Progenitor cell of endocrine pancreas (in vitro differentiated cells): Measurements from ENCODE around the gene CTBP2. TPM values are rescaled to one million over a fixed set of nuclear protein-coding genes. Genes with fewer than 3 reads are reported as not detected.

Experiments
- DNase-seq: peaks from one replicate; pipeline ENCODE4 v3.0.0; 2021; ENCODE audit warnings: low spot score; ENCODE audit not compliant: unreplicated experiment
- H3K27ac Mint-ChIP-seq: 2 replicates; pipeline ENCODE4 v1.8.0; 2021; ENCODE audit warnings: mild to moderate bottlenecking, moderate library complexity, mixed read lengths
- H3K27me3 Mint-ChIP-seq: 2 replicates; pipeline ENCODE4 v1.8.0; 2021; ENCODE audit warnings: mixed read lengths
- H3K36me3 Mint-ChIP-seq: 2 replicates; pipeline ENCODE4 v1.8.0; 2022; ENCODE audit warnings: mixed read lengths; ENCODE audit not compliant: insufficient read depth
- H3K4me1 Mint-ChIP-seq: 2 replicates; pipeline ENCODE4 v1.8.0; 2021; ENCODE audit warnings: low read depth, mixed read lengths
- H3K4me3 Mint-ChIP-seq: 2 replicates; pipeline ENCODE4 v1.8.0; 2021; ENCODE audit warnings: low read depth, mild to moderate bottlenecking, moderate library complexity, mixed read lengths
- H3K9me3 Mint-ChIP-seq: 2 replicates; pipeline ENCODE4 v1.8.0; 2021; ENCODE audit warnings: low read depth, mixed read lengths
- CTCF ChIP-seq: fragments of 200-600 bp; sonication (generic); IDR thresholded peaks from one replicate; pipeline ENCODE4 v1.5.0; 2021; ENCODE audit warnings: antibody characterized with exemption, mild to moderate bottlenecking; ENCODE audit not compliant: unreplicated experiment
- total RNA-seq: library from RNA; stranded (reverse); gene quantifications from 2 replicates; pipeline ENCODE4 v1.2.1, GENCODE V29; 2021

Gene CTBP2
- total RNA-seq, 1 donor from 2014 or later = 182 TPM

GRCh38 chr10:125114761-125115391 lies 45.5 kb downstream of the CTBP2 start:
- DNase-seq = no peak
- H3K27me3 Mint-ChIP-seq = no peaks in the 10 kb centered on the region
- peaks cover 26% of the 10 kb centered on the region for H3K4me1 Mint-ChIP-seq
- H3K9me3 Mint-ChIP-seq = no peaks in the 10 kb centered on the region
- no peak for TF ChIP-seq CTCF
- peaks cover 14% of the 10 kb centered on the region for H3K36me3 Mint-ChIP-seq
- peak overlapping the region; percentile 56 for H3K27ac Mint-ChIP-seq
- H3K4me3 Mint-ChIP-seq = no peak overlapping the region

GRCh38 chr10:125113691-125114371 lies 46.5 kb downstream of the CTBP2 start:
- H3K36me3 Mint-ChIP-seq = peaks cover 20% of the 10 kb centered on the region
- no peak overlapping the region for H3K4me3 Mint-ChIP-seq
- H3K27ac Mint-ChIP-seq = peak overlapping the region; percentile 3
- no peaks in the 10 kb centered on the region for H3K27me3 Mint-ChIP-seq
- no peak for TF ChIP-seq CTCF
- no peak for DNase-seq
- peaks cover 22% of the 10 kb centered on the region for H3K4me1 Mint-ChIP-seq
- no peaks in the 10 kb centered on the region for H3K9me3 Mint-ChIP-seq

GRCh38 chr10:125112697-125113494 lies 47.5 kb downstream of the CTBP2 start:
- Mint-ChIP-seq H3K27ac (peak overlapping the region; percentile 7), H3K4me1 (peaks cover 17% of the 10 kb centered on the region)
- DNase-seq = no peak

GRCh38 chr10:125111118-125111727 lies 49.1 kb downstream of the CTBP2 start:
- Mint-ChIP-seq H3K27me3 (no peaks in the 10 kb centered on the region), H3K4me1 (peaks cover 15% of the 10 kb centered on the region)

More at GRCh38 chr10:125112697-125113494, 47.5 kb downstream of the CTBP2 start:
- Mint-ChIP-seq H3K9me3 (peaks cover 2% of the 10 kb centered on the region), H3K27me3 (no peaks in the 10 kb centered on the region), H3K4me3 (no peak overlapping the region), H3K36me3 (peaks cover 29% of the 10 kb centered on the region)
- no peak for TF ChIP-seq CTCF

More at GRCh38 chr10:125111118-125111727, 49.1 kb downstream of the CTBP2 start:
- no peak for DNase-seq
- Mint-ChIP-seq H3K9me3 (peaks cover 8% of the 10 kb centered on the region), H3K36me3 (peaks cover 39% of the 10 kb centered on the region), H3K27ac (peak overlapping the region; percentile 80), H3K4me3 (no peak overlapping the region)
- TF ChIP-seq CTCF = no peak
